H9 (cell line): ENCODE results near the gene SLX4IP. TPM values are rescaled to one million over a fixed set of nuclear protein-coding genes. Genes with fewer than 3 reads are reported as not detected.

Experiments
- DNase-seq: peaks from one replicate; pipeline ENCODE4 v3.0.0-alpha.2; 2017
- H2AFZ ChIP-seq: one replicate; pipeline ENCODE4 v1.6.1; 2013; ENCODE audit warnings: mild to moderate bottlenecking, low read length, control low read depth, moderate library complexity
- H2AK5ac ChIP-seq: 2 replicates; pipeline ENCODE4 v1.6.1; 2013; ENCODE audit warnings: low read length, control low read depth, mixed read lengths; ENCODE audit not compliant: insufficient read length
- H2BK120ac ChIP-seq: one replicate; pipeline ENCODE4 v1.6.1; 2013; ENCODE audit warnings: low read depth, mild to moderate bottlenecking, low read length, control low read depth, inconsistent platforms; ENCODE audit not compliant: poor library complexity, severe bottlenecking
- H2BK12ac ChIP-seq: 2 replicates; pipeline ENCODE4 v1.6.1; 2013; ENCODE audit warnings: low read length, control low read depth, mixed read lengths, low read depth; ENCODE audit not compliant: insufficient read length
- H2BK15ac ChIP-seq: 2 replicates; pipeline ENCODE4 v1.6.1; 2013; ENCODE audit warnings: low read depth, low read length, control low read depth
- H2BK20ac ChIP-seq: one replicate; pipeline ENCODE4 v1.6.1; 2013; ENCODE audit warnings: low read depth, mild to moderate bottlenecking, low read length, control low read depth, inconsistent platforms; ENCODE audit not compliant: poor library complexity, severe bottlenecking
- H2BK5ac ChIP-seq: 2 replicates; pipeline ENCODE4 v1.6.1; 2013; ENCODE audit warnings: low read length, control low read depth, mixed read lengths; ENCODE audit not compliant: insufficient read length
- H3K14ac ChIP-seq: 2 replicates; pipeline ENCODE4 v1.6.1; 2013; ENCODE audit warnings: low read length, control low read depth; ENCODE audit not compliant: insufficient read depth
- H3K18ac ChIP-seq: 2 replicates; pipeline ENCODE4 v1.6.1; 2013; ENCODE audit warnings: low read depth, mild to moderate bottlenecking, mixed read lengths, low read length, control low read depth; ENCODE audit not compliant: insufficient read length
- H3K23ac ChIP-seq: 2 replicates; pipeline ENCODE4 v1.6.1; 2013; ENCODE audit warnings: low read length, control low read depth, mixed read lengths, low read depth; ENCODE audit not compliant: insufficient read length
- H3K23me2 ChIP-seq: 2 replicates; pipeline ENCODE4 v1.6.1; 2013; ENCODE audit warnings: low read depth, mild to moderate bottlenecking, mixed read lengths, low read length, control low read depth; ENCODE audit not compliant: insufficient read length, poor library complexity, severe bottlenecking
- H3K27ac ChIP-seq: 2 replicates; pipeline ENCODE4 v1.5.1; 2013; ENCODE audit warnings: low read length, control low read depth, mixed read lengths, low read depth; ENCODE audit not compliant: insufficient read length
- H3K27me3 ChIP-seq: 2 replicates; pipeline ENCODE4 v1.6.1; 2013; ENCODE audit warnings: low read length, control low read depth, inconsistent platforms; ENCODE audit not compliant: insufficient read depth
- H3K4ac ChIP-seq: 2 replicates; pipeline ENCODE4 v1.6.1; 2013; ENCODE audit warnings: low read depth, mild to moderate bottlenecking, control low read depth, inconsistent platforms, low read length, moderate library complexity
- H3K4me1 ChIP-seq: 2 replicates; pipeline ENCODE4 v1.6.1; 2013; ENCODE audit warnings: low read length, control low read depth, inconsistent platforms; ENCODE audit not compliant: insufficient read depth
- H3K4me2 ChIP-seq: 2 replicates; pipeline ENCODE4 v1.6.1; 2013; ENCODE audit warnings: low read length, control low read depth, mixed read lengths; ENCODE audit not compliant: insufficient read length, insufficient read depth
- H3K56ac ChIP-seq: 2 replicates; pipeline ENCODE4 v1.6.1; 2013; ENCODE audit warnings: low read depth, mild to moderate bottlenecking, mixed read lengths, low read length, control low read depth; ENCODE audit not compliant: insufficient read length
- H3K79me1 ChIP-seq: 2 replicates; pipeline ENCODE4 v1.6.1; 2013; ENCODE audit warnings: low read depth, mild to moderate bottlenecking, moderate library complexity, low read length, control low read depth, inconsistent platforms; ENCODE audit not compliant: insufficient read depth, poor library complexity, severe bottlenecking
- H3K79me2 ChIP-seq: 2 replicates; pipeline ENCODE4 v1.6.1; 2013; ENCODE audit warnings: low read length, control low read depth, inconsistent platforms; ENCODE audit not compliant: insufficient read depth
- H3K9ac ChIP-seq: 2 replicates; pipeline ENCODE4 v1.6.1; 2013; ENCODE audit warnings: low read length, control low read depth, mixed read lengths; ENCODE audit not compliant: insufficient read length; ENCODE audit errors: extremely low read depth
- H3K9me3 ChIP-seq: one replicate; pipeline ENCODE4 v1.6.1; 2013; ENCODE audit warnings: low read depth, low read length, inconsistent platforms; ENCODE audit not compliant: control insufficient read depth
- H3T11ph ChIP-seq: one replicate; pipeline ENCODE4 v1.6.1; 2013; ENCODE audit warnings: mild to moderate bottlenecking, low read length, control low read depth, inconsistent platforms
- H4K20me1 ChIP-seq: one replicate; pipeline ENCODE4 v1.6.1; 2013; ENCODE audit not compliant: control insufficient read depth, insufficient read length, insufficient read depth
- H4K5ac ChIP-seq: 2 replicates; pipeline ENCODE4 v1.6.1; 2013; ENCODE audit warnings: low read depth, mild to moderate bottlenecking, mixed read lengths, low read length, control low read depth; ENCODE audit not compliant: insufficient read length
- H4K8ac ChIP-seq: replicated peaks from 2 replicates; pipeline ENCODE4 v1.6.1; 2013; ENCODE audit warnings: low read length, control low read depth, mixed read lengths, low read depth; ENCODE audit not compliant: insufficient read length
- H4K91ac ChIP-seq: 2 replicates; pipeline ENCODE4 v1.6.1; 2013; ENCODE audit warnings: low read depth, mild to moderate bottlenecking, moderate library complexity, mixed read lengths, low read length, control low read depth; ENCODE audit not compliant: insufficient read length
- H3K27ac Mint-ChIP-seq, 3 experiments: 2 replicates in 2 of 3; 3 replicates in 1 of 3; pipeline ENCODE4 v1.8.0; 2020 to 2021; ENCODE audit warnings: mixed read lengths in 3 of 3, mild to moderate bottlenecking in 1 of 3, moderate library complexity in 1 of 3
- H3K27me3 Mint-ChIP-seq: 2 replicates; pipeline ENCODE4 v1.8.0; 2021; ENCODE audit warnings: low read depth, mild to moderate bottlenecking, moderate library complexity, mixed read lengths
- H3K36me3 Mint-ChIP-seq, 3 experiments: 2 replicates in 2 of 3; 3 replicates in 1 of 3; pipeline ENCODE4 v1.8.0; 2020 to 2021; ENCODE audit warnings: low read depth in 3 of 3, mixed read lengths in 3 of 3; ENCODE audit not compliant: insufficient read depth in 1 of 3
- H3K4me1 Mint-ChIP-seq, 2 experiments: 2 replicates each; pipeline ENCODE4 v1.8.0; 2020; ENCODE audit warnings: mixed read lengths in 2 of 2
- H3K4me3 Mint-ChIP-seq, 2 experiments: 2 replicates in 1 of 2; 3 replicates in 1 of 2; pipeline ENCODE4 v1.8.0; 2020 to 2021; ENCODE audit warnings: mild to moderate bottlenecking in 2 of 2, mixed read lengths in 2 of 2, moderate library complexity in 1 of 2
- H3K9me3 Mint-ChIP-seq, 2 experiments: 2 replicates in 1 of 2; 3 replicates in 1 of 2; pipeline ENCODE4 v1.8.0; 2020; ENCODE audit warnings: mild to moderate bottlenecking in 2 of 2, mixed read lengths in 2 of 2, moderate library complexity in 1 of 2
- CTCF ChIP-seq: fragments of 200-600 bp; sonication (generic); conservative IDR thresholded peaks from 3 replicates; pipeline ENCODE4 v1.8.0; 2021; ENCODE audit warnings: antibody characterized with exemption, mild to moderate bottlenecking
- WGBS: extraction: QIAGEN DNeasy Blood & Tissue Kit; methylation state at CpG from one replicate; pipeline ENCODE4 v1.1.7; 2013; ENCODE audit warnings: missing lambda C conversion rate, low lambda C conversion rate, mixed read lengths; ENCODE audit not compliant: insufficient read length; ENCODE audit errors: extremely low coverage; 5-methylcytosine and 5-hydroxymethylcytosine counted together
- total RNA-seq: library from RNA; stranded (reverse); gene quantifications from 2 replicates; pipeline ENCODE4 v1.2.1, GENCODE V29; 2021

Gene SLX4IP
- total RNA-seq, 1 experiment from 2014 or later = 7.9 TPM

- Mint-ChIP-seq H3K4me3 (no peak overlapping the region), H3K27me3 (no peaks in the 10 kb centered on the region), H3K27ac (no peak overlapping the region), H3K4me1 (peaks cover 22 to 30% of the 10 kb centered on the region in 2 experiments), H3K36me3 (peaks cover 7 to 25% (median 16%) of the 10 kb centered on the region in 3 experiments), H3K9me3 (peaks cover 0 to 4% of the 10 kb centered on the region in 2 experiments; a peak in 1 of 5 replicates)
- Histone ChIP-seq H2AFZ (no peak overlapping the region), H3T11ph (no peak overlapping the region), H3K4me1 (peaks cover 7% of the 10 kb centered on the region; the same call in 1 of the 2 replicates), H3K9ac (no peak overlapping the region), H2BK15ac (no peak overlapping the region), H3K27me3 (no peaks in the 10 kb centered on the region), H2BK12ac (no peak overlapping the region), H3K79me2 (no peaks in the 10 kb centered on the region), H4K20me1 (no peaks in the 10 kb centered on the region), H3K27ac (no peak overlapping the region), H4K8ac (no peak overlapping the region), H3K4ac (no peak overlapping the region), H3K4me2 (no peak overlapping the region), H2AK5ac (no peak overlapping the region), H3K23me2 (no peaks in the 10 kb centered on the region), H2BK120ac (no peak overlapping the region), H3K9me3 (no peaks in the 10 kb centered on the region), H4K91ac (no peak overlapping the region), H3K23ac (no peak overlapping the region), H4K5ac (no peak overlapping the region), H3K18ac (no peak overlapping the region), H2BK5ac (no peak overlapping the region), H2BK20ac (no peak overlapping the region), H3K56ac (no peak overlapping the region), H3K14ac (no peak overlapping the region), H3K79me1 (no peaks in the 10 kb centered on the region)
- WGBS = no CpG with 5 or more reads among the region's 3 CpGs
- no peak for DNase-seq
- TF ChIP-seq CTCF = no peak
Observed at GRCh38 chr20:10563935-10564492, 128.9 kb downstream of the SLX4IP start.
